ENCODE data around the gene EIF2B4.

EIF2B4 gene

GRCh38 chr2:27370026-27370815, at the start of gene EIF2B4, which contains the start of gene SNX17:
Gene EIF2B4, minus strand, starts transcription at chr2:27370338. Its CDS starts 24 bp downstream, at chr2:27370314.
Gene SNX17, plus strand, starts transcription at chr2:27370616. Its CDS starts 128 bp downstream, at chr2:27370744.
- DNase-seq (ENCODE audit: low read depth) = peak; percentile 99

- no peak for DNase-seq (ENCODE audit: low read depth)
Observed at GRCh38 chr2:27416151-27416550, 46.0 kb upstream of the EIF2B4 start.

- DNase-seq (ENCODE audit: low read depth) = no peak
Observed at GRCh38 chr2:27412419-27413152, 42.4 kb upstream of the EIF2B4 start.

- peak; percentile 90 for DNase-seq (ENCODE audit: low read depth)
Observed at GRCh38 chr2:27409321-27410073, 39.4 kb upstream of the EIF2B4 start, which contains the start of gene PPM1G. Gene PPM1G, minus strand, starts transcription at chr2:27409591. Its CDS starts 169 bp downstream, at chr2:27409422.

GRCh38 chr2:27408601-27409320, 38.6 kb upstream of the EIF2B4 start:
- DNase-seq (ENCODE audit: low read depth) = no peak

GRCh38 chr2:27407798-27408491, 37.8 kb upstream of the EIF2B4 start:
- DNase-seq (ENCODE audit: low read depth) = peak; percentile 36

- DNase-seq (ENCODE audit: low read depth) = no peak
Observed at GRCh38 chr2:27400348-27401135, 30.4 kb upstream of the EIF2B4 start.

- no peak for DNase-seq (ENCODE audit: low read depth)
Observed at GRCh38 chr2:27398962-27399361, 28.8 kb upstream of the EIF2B4 start.

GRCh38 chr2:27393225-27393624, 23.1 kb upstream of the EIF2B4 start:
- DNase-seq (ENCODE audit: low read depth) = no peak

- DNase-seq (ENCODE audit: low read depth) = no peak
Observed at GRCh38 chr2:27390822-27391679, 20.9 kb upstream of the EIF2B4 start.

GRCh38 chr2:27381577-27382181, 11.5 kb upstream of the EIF2B4 start:
- DNase-seq (ENCODE audit: low read depth) = no peak

- peak; percentile 80 for DNase-seq (ENCODE audit: low read depth)
Observed at GRCh38 chr2:27380626-27381545, 10.7 kb upstream of the EIF2B4 start, which contains the start of gene ZNF513. Gene ZNF513, minus strand, starts transcription at chr2:27380734. Its CDS starts 208 bp downstream, at chr2:27380526.

GRCh38 chr2:27379836-27380625, 9.9 kb upstream of the EIF2B4 start:
- DNase-seq (ENCODE audit: low read depth) = peak; percentile 74

GRCh38 chr2:27379383-27379835, 9.3 kb upstream of the EIF2B4 start:
- no peak for DNase-seq (ENCODE audit: low read depth)

GRCh38 chr2:27378809-27379290, 8.7 kb upstream of the EIF2B4 start:
- no peak for DNase-seq (ENCODE audit: low read depth)

GRCh38 chr2:27378096-27378808, 8.1 kb upstream of the EIF2B4 start:
- no peak for DNase-seq (ENCODE audit: low read depth)

Data from CMK (cell line).